Gastrocnemius medialis (tissue), 4 donors: ENCODE measurements around the gene AKAP6.

Experiments used
- POLR2A ChIP-seq, 2 donors: fragments of 450-650 bp; IDR thresholded peaks; one replicate each; pipeline ENCODE4 v1.6.1; 2017; ENCODE audit warnings: antibody characterized with exemption in 2 of 2, mild to moderate bottlenecking in 2 of 2, moderate library complexity in 2 of 2
- TF ChIP-seq, protein P1 (sequence below), 5 experiments: fragments of 450-650 bp in 3 of 5; fragments of 200-600 bp in 2 of 5; sonication (generic) in 2 of 5; IDR thresholded peaks in 4 of 5; conservative IDR thresholded peaks in 1 of 5; 1 replicate in 4 of 5; 2 replicates in 1 of 5; pipeline ENCODE4 v1.5.1; 2016 to 2019; ENCODE audit warnings: antibody characterized with exemption in 5 of 5, mild to moderate bottlenecking in 3 of 5, moderate library complexity in 3 of 5

DNA sequence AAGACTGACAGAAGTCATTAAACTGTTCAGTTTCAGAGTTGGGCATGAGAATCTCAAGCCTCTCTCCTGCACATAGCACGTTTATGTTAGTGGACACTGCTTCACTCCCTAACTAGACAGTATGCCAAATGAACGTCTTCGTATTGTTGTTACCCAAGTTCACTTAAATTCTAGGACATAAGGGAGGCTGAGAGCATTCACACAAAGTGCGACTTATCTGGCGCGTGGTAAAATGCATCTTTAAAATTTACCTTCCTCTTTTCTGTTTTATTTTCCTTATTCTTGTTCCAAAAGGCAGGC lies 166.3 kb downstream of the AKAP6 start:
- TF ChIP-seq, protein P1, sequence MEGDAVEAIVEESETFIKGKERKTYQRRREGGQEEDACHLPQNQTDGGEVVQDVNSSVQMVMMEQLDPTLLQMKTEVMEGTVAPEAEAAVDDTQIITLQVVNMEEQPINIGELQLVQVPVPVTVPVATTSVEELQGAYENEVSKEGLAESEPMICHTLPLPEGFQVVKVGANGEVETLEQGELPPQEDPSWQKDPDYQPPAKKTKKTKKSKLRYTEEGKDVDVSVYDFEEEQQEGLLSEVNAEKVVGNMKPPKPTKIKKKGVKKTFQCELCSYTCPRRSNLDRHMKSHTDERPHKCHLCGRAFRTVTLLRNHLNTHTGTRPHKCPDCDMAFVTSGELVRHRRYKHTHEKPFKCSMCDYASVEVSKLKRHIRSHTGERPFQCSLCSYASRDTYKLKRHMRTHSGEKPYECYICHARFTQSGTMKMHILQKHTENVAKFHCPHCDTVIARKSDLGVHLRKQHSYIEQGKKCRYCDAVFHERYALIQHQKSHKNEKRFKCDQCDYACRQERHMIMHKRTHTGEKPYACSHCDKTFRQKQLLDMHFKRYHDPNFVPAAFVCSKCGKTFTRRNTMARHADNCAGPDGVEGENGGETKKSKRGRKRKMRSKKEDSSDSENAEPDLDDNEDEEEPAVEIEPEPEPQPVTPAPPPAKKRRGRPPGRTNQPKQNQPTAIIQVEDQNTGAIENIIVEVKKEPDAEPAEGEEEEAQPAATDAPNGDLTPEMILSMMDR (IDR thresholded peaks at IDR 0.05 in 4 of 5, conservative IDR thresholded peaks at IDR 0.05 in 1 of 5): no peak
- no peak for TF ChIP-seq POLR2A (IDR thresholded peaks at IDR 0.05)
